Sciatic nerve (tissue), 2 donors: ENCODE results near the gene ZNF195. TPM values are rescaled to one million over a fixed set of nuclear protein-coding genes. Genes with fewer than 3 reads are reported as not detected.
"Not testable (repeated sequence)": the region's sequence is repeated elsewhere in the genome, so short reads cannot be mapped to it uniquely, and the experiment has no call there.

Source experiments
- ATAC-seq: fragments of 200-7000 bp; cut with Tn5 transposase; one replicate; pipeline ENCODE4 v1.9.1; 2020; ENCODE audit warnings: mild to moderate bottlenecking, moderate library complexity
- DNase-seq: peaks from one replicate; pipeline ENCODE4 v3.0.0-alpha.2; 2020; ENCODE audit warnings: low spot score
- intact Hi-C: fragments of 100-400 bp; cut with DNase I; formaldehyde crosslinking; loops from one replicate; pipeline ENCODE4 v1.14.2; 2022
- total RNA-seq: library from RNA; stranded (reverse); fragmentation: NEBNext Ultra II Directional; extraction: Animal tissue kit (Norgen Biotek cat#: 25700); gene quantifications from one replicate; pipeline ENCODE4 v1.2.1, GENCODE V29; 2021
- donor health status: DM: no; HTN: no; CAD: no.
- donor health status: DM: no; HTN: no; CAD: no.

ZNF195 gene
- total RNA-seq, 1 donor from 2014 or later = 21.0 TPM

DNA sequence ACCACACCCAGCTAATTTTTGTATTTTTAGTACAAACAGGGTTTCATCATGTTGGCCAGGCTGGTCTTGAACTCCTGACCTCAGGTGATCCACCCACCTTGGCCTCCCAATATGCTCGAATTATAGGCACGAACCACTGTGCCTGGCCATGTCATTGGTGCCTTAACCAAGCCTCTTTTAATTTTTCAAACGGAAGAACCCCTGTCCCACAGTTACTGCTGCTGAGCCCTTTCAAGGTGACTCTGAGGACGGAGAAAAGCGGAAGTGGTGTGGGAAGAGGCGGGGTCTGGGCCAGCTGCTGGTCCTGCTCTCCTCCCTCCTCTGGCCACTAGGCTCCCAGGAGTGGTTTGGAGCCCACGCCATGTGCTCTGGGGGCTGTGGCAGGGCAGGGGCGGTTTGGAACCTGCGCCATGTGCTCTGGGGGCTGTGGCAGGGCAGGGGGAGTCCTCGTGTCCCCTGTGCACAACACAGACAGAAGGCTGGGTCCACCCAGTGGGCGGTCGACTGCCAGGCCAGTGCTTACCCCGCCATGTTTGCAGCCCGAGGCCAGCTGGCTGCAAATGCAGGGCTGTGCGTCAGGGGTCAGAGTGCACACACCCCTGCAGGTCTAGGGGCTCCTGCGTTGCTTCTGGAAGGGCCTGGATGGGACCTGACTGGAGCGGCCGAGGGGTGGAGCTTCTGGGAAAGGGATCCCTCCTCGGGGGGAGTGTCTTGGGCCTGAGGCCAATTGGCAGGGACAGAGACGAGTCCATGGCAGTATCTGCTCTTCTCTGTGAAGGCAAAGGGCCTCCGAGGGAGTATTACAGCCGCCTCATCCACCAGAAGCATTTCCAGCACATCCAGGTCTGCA, 25.4 kb upstream of the ZNF195 start:
- intact Hi-C loops = not testable (repeated sequence)
- peak; percentile 38 for ATAC-seq
- DNase-seq = peak; percentile 83

DNA sequence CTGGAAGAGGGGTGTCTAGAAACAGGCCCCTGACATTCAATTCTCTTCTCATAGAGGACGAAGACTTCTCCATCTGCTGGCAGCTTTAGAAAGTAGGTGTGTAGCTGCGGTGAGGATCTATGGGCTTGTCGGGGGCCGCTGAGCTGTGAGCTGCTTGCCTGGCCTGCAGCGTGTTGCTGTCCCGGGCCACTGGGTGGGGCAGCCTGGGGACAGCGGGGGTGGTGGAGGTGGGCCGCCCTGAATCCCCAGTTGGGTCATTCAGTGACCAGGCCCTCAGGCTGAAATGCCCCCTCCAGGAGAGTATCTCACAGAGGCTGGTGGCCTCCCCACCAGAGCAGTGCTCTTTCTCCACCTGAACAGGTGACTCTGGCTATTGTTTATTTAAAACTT, 23.9 kb upstream of the ZNF195 start:
- intact Hi-C loops, ATAC-seq, DNase-seq: not testable (repeated sequence)

- ATAC-seq, intact Hi-C loops, DNase-seq: not testable (repeated sequence)
Observed at GRCh38 chr11:3402181-3402860, 23.4 kb upstream of the ZNF195 start.

- DNase-seq, intact Hi-C loops, ATAC-seq: not testable (repeated sequence)
Observed at GRCh38 chr11:3401052-3401451, 22.1 kb upstream of the ZNF195 start.

DNA sequence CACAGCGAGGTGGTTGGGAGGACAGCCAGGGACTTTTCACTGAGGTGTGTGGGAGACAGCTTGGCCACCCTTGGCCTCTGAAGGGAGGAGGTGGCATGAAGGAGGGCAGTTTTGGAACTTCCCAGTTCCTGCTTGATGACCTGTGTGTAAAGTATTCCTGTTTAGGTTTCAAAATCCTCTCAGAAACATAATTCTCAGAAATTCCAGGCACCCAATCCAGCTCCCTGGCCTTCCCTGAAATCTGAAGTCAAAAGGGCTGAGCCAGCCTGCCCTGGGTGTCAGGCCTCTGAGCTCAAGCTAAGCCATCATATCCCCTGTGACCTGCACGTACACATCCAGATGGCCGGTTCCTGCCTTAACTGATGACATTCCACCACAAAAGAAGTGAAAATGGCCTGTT, 19.6 kb upstream of the ZNF195 start:
- DNase-seq, intact Hi-C loops, ATAC-seq: not testable (repeated sequence)

DNA sequence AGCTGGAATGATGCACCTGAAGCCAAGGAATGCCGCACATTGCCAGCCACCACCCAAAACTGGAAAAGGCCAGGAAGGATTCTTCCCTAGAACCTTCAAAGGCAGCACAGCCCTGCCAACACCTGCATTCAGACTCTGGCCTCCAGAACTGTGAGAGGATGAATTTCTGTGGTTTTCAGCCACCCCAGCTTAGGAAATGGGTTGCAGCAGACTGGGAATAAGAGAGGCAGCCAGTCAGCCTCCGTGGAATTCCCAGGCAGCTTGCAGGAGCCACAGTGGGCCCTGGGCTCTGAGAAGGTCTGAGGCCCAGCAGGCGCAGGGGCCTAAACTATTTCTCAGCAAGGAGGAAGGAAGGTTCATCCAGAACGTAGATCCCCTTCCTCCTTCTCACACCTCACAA, 19.2 kb upstream of the ZNF195 start:
- intact Hi-C loops, DNase-seq, ATAC-seq: not testable (repeated sequence)

GRCh38 chr11:3397210-3397609, 18.3 kb upstream of the ZNF195 start:
- not testable (repeated sequence) for DNase-seq

DNA sequence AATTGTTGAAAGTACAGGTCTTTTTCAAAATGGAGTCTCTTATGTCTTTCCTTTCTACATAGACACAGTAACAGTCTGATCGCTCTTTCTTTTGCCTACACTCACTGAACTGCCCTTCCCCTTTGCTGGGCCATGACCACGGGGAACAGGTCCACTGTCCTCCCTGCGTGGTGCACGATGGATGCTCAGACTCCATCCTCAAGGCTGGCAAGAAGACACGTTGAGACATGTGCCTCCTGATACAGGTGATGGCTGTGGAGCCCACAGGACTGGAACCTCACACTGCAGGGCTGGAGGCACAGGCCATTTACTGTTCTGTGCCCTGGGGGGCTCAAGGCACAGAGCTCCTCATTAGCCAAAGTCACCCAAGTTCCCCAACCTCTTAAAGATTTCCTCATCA, 16.5 kb upstream of the ZNF195 start:
- DNase-seq, ATAC-seq, intact Hi-C loops: not testable (repeated sequence)

More at GRCh38 chr11:3397210-3397609, 18.3 kb upstream of the ZNF195 start:
- ATAC-seq, intact Hi-C loops: not testable (repeated sequence)

GRCh38 chr11:3394956-3395355, 16.0 kb upstream of the ZNF195 start:
- ATAC-seq, DNase-seq, intact Hi-C loops: not testable (repeated sequence)

DNA sequence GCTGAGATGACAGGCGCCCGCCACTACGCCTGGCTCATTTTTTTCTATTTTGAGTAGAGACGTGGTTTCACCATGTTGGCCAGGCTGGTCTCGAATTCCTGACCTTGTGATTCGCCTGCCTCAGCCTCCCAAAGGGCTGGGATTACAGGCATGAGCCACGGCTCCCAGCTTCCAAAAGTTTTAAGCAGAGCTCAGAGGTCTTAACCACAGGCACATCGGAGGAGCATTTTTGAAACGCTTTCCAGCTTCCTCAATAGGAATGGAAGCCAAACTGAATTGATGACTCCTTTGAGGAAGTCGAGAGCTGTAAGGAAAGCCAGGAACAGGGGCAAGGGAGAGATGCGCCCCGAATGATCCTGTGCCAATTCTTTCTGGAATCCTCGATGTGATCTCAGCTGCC, 14.5 kb upstream of the ZNF195 start:
- DNase-seq, intact Hi-C loops, ATAC-seq: not testable (repeated sequence)

DNA sequence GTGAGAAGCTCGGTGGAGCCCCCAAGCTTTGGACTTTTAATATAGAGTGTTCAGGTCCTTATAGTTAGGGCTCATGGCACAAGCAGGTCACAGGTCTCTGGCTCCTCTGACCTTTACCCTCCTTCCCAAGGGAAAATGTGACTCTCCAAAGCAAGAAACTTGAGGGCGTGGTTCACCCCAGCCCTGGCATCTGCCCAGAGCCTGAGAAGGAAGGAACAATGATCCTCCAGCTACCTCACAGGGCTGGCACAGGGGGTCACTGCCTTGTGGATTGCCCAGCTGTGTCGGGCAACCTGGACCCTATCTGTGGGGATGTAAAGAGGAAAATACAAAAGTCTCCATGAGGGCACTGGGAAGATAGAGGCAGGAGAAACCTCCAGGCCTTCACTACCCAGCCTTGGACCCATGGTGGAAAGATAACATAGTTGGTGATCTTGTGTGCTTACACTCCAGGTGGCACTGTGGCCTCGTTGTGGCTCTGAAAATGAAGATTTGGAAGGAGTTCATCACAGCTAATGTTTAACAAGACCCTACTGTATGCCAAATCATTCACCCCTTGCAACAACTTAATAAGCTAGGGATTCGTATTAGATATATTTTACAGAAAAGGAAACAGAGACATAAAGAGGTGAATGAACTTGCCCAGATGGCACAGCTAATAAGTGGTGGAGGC, 3.8 kb upstream of the ZNF195 start:
- intact Hi-C loops = no loop called here
- ATAC-seq (no peak), DNase-seq (no peak)

DNA sequence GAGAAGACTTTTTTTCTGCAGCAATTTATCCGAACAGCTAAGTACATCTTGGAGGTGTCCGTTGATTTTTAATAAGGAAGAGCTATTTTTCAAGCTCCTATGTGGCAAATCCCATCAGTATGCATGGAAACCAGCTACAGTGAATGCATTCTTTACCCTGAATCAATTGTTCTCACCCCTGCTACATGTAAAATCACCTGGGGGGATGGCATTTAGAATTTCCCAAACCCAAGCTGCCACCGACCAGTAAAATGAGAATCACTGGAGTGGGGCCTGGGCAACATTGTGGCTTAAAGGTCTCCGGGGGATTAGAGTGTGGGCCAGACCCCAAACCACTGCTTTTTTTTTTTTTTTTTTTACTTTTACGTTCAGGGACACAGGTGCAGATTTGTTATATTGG, 2.8 kb upstream of the ZNF195 start:
- DNase-seq = no peak

GRCh38 chr11:3380706-3381545, 2.0 kb upstream of the ZNF195 start:
- ATAC-seq = no peak
- intact Hi-C loops = no loop called here
- DNase-seq = no peak

More for the DNA sequence above, 2.8 kb upstream of the ZNF195 start:
- ATAC-seq = no peak
- intact Hi-C loops = no loop called here

GRCh38 chr11:3375552-3375951, 3.4 kb downstream of the ZNF195 start:
- intact Hi-C loops = no loop called here
- DNase-seq = no peak
- no peak for ATAC-seq

GRCh38 chr11:3370311-3370870, 8.6 kb downstream of the ZNF195 start:
- no peak for DNase-seq
- intact Hi-C loops = no loop called here
- no peak for ATAC-seq

DNA sequence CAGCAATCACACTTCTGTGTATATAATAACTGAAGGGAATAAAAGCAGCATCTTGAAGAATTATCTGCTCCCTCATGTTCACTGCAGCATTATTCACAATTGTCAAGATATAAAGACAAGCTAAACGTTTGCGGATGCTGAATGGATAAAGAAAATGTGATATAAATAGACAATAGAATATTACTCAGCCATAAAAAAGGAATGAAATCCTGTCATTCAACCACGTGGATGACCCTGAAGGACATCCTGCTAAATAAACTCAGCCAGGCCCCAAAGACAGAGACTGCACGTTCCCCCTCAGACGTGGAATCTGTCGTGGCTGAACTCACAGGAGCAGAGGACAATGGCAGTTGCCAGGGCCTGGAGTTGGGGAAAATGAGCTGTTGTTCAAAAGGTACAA, 9.6 kb downstream of the ZNF195 start:
- ATAC-seq = no peak
- intact Hi-C loops = no loop called here
- DNase-seq = no peak

DNA sequence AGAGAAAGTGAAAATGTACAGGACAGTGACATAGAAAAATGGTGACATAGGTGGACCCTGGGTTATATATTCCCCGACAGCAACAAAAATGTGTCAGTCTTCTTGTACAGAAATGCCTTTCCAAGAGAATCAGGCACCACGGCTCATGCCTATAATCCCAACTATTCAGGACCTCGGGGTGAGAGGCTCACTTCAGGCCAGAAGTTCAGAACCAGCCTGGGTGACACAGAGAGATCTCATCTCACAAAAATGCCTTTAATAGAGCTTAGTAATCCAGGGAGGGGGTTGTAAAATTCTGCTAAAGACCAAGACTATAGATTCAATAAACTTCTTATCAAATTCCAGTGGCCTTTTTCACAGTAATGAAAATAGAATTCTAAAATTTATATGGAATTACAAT, 10.7 kb downstream of the ZNF195 start:
- no peak for ATAC-seq
- intact Hi-C loops = no loop called here
- DNase-seq = no peak

GRCh38 chr11:3367221-3367620, 11.7 kb downstream of the ZNF195 start:
- no peak for DNase-seq
- intact Hi-C loops = no loop called here
- no peak for ATAC-seq
